Stimulated activated CD4-positive, alpha-beta T cell treated with anti-CD3 and anti-CD28 coated beads, Interleukin-1b, Interleukin-23, amount 100 ng/mL, for 24 hours (primary cell): ENCODE measurements around the gene ZNF655.
A peak's percentile ranks its signal among the peaks of the same experiment; 100 is the strongest.

Experiments used
- DNase-seq, 4 experiments: peaks; one replicate each; pipeline ENCODE4 v3.0.0-alpha.2; 2020; ENCODE audit warnings: low read depth in 4 of 4, low spot score in 1 of 4

ZNF655 gene

DNA sequence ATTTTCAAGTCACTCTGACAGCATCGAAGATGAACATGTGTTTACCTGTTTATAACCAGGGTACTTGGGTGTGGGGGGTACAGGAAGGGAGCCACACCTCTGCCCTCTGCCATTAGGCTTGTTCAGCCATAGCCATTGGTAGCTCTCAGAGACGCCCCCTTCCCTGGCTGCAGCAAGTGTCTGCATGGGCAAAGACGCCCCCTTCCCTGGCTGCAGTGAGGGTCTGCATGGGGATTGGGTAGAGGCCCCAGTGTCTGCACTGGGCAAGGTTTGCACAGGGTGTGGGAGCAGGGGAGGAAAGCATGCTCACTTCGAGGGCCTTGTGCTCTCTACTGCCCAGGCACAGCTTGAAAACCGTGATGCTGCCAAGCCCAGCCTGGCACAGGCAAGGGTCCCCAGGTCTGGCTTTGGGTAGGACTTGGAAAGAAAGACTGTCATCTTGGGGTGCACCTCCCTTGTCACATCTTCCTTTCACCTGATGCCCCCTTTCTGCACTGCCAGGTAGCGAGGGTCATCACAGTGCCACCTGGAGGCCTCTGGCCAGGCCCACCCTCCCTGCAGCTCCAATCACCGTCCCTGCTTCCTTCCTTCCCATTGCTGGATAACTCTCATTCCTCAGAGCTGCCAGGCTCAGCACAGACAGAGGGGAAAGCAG lies 43.3 kb downstream of the ZNF655 start:
- DNase-seq, result no peak

DNA sequence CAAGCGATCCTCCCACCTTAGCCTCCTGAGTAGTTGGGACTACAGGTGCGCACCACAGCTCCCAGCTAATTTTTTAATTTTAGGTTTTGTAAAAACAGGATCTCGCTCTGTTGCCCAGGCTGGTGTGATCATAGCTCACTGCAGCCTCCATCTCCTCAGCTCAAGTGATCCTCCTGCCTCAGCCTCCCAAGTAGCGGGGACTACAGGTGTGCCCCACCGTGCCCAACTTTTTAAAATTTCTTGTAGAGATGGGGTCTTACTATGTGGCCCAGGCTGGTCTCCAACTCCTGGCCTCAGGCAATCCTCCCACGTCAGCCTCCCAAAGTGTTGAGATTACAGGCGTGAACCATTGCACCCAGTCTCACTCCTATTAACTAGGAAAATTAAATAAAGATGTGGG lies 47.1 kb downstream of the ZNF655 start:
- no peak for DNase-seq

DNA sequence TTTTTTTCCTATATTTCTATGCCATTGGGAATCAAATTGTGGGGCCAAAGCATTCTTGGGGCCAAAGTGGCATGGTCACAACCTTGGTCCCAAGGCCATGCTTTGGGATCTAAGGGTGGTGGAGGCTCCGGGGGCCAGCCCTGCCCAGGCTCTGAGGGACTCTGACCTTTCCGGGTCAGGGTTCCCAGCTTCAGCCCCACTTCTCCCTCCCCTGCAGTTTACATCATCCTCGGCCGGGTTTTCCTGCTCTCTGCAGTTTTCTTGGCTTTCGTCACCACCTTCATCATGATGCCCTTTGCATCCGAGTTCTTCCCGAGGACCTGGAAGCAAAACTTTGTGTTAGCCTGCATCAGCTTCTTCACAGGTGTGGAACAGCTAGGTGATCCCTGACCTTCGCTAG lies 48.1 kb downstream of the ZNF655 start:
- no peak for DNase-seq

DNA sequence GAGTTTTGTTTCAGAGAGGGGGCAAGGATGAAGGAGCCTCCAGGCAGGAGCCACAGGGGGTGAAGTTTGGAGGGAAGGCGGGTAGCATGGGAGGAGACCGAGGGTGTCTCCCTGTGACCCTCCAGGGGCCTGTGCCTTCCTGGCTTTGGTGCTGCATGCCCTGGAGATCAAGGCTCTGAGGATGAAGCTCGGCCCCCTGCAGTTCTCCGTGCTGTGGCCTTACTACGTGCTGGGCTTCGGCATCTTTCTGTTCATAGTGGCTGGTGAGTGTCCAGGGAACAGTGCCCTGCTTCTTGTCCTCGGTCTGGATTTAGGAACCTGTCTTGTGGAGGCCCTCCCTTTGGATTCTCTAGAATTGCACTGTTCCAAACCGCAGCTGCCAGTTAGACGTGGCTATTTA lies 49.1 kb downstream of the ZNF655 start:
- DNase-seq, result no peak

DNA sequence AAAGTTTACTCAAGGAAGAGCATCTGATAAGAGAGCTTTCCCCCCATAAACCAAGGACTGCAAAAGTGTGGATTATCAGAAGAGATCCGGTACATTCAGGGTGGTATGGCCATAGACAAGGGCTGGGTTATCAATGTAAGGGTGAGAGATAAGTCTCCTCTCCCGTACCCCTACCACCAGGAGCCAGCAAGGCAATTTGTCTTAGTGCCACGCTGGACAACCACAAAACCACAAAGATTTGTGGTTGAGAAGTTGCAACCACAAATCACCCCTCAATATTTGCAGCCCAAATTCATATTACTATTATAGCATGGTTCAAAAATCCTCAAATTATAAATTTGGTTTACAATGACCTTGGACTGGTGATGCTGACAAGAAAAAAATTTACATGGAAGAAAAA lies 56.1 kb downstream of the ZNF655 start:
- DNase-seq, result no peak

- no peak for DNase-seq
Observed at GRCh38 chr7:99615989-99616358, 57.5 kb downstream of the ZNF655 start.

- DNase-seq, result peak; percentile 59 to 80 (median 71)
Observed at GRCh38 chr7:99616359-99617191, 58.1 kb downstream of the ZNF655 start, which contains the start of gene ZSCAN25. TSS of gene ZSCAN25 (plus strand) at chr7:99616946. CDS start at chr7:99619607, 2,661 bp downstream.

DNA sequence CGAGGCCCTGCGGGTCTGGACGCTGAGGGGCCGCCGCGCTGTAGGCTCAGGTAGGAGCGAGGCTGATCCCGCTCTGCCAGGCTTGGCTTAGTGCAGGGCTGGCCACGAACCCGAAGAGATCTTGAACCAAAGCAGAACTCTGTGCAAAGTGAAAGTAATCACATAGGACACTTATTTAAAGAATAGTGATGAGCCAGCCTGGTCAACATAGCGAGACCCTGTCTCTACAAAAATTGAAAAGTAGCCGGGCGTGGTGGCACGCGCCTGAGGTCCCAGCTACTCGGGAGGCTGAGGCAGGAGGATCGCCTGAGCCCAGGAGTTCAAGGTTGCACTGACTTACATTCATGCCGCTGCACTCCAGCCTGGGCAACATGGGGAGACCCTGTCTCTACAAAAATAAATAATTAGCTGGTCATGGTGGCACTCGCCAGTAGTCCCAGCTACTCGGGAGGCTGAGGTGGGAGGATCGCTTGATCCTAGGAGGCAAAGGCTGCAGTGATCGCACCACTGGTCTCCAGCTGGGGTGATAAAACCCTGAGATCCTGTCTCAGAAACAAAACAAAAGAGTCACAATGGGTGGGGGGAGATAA lies 58.8 kb downstream of the ZNF655 start:
- DNase-seq, result no peak

DNA sequence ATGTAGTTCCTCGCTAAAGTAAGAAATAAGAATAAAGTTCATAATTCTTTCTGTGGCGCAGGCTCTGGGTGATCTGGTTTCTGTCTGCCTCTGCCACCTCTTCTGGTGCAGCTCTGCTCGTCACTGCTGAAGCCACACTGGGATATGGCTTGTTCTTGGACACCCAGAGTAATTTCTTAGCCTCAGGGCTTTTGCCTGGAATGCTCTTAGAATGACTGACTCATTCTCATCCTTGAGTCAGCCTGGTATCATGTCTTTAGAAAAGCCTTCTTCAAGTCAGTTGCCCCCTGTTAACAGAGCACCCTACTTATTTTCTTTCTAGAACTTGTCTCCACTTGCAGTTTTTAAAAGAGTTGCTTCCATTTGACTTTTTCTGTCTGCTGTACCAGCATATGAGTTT lies 60.3 kb downstream of the ZNF655 start:
- no peak for DNase-seq

DNA sequence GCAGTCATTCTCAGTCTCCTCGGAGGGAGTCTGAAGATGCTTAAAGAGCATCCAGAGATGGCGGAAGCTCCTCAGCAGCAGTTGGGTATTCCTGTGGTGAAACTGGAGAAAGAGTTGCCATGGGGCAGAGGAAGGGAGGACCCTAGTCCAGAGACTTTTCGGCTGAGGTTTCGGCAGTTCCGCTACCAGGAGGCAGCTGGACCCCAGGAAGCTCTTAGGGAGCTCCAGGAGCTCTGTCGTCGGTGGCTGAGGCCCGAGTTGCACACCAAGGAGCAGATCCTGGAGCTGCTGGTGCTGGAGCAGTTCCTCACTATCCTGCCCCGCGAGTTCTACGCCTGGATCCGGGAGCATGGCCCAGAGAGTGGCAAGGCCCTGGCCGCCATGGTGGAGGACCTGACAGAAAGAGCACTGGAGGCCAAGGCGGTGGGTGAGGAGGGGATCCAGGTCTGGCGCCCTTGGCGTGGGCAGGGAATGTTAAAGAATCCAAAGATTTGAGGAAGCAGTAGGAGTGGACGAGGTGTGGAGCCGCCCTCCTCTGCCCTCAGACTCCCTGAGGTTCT lies 61.2 kb downstream of the ZNF655 start:
- no peak for DNase-seq

GRCh38 chr7:99621271-99621670 lies 62.8 kb downstream of the ZNF655 start:
- no peak for DNase-seq

- DNase-seq, result no peak
Observed at GRCh38 chr7:99622596-99622995, 64.2 kb downstream of the ZNF655 start.

GRCh38 chr7:99623091-99623693 lies 64.8 kb downstream of the ZNF655 start:
- DNase-seq, result peak in 1 of 4 experiments; percentile 20

GRCh38 chr7:99623702-99624447 lies 65.4 kb downstream of the ZNF655 start:
- no peak for DNase-seq

DNA sequence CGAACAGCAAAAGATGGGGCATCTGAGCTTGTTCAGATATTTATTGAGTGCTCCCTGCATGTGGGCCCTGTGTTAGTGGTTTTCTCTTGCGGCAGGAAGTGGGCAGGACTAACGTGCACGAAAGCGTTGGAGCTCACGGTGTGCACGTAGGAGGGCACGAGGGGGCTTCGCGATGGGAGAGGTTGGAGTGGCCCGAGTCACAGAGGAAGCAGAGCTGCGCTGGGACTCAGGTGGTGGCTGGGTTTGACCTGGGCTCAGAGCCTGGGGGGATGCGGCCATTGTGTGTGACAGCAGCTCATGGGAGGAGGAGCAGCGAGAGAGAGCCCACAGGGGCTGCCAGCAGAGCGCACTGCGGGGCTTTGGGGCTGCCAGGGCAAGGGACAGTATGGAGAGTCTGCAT lies 66.0 kb downstream of the ZNF655 start:
- peak in 2 of 4 experiments; percentile 51 to 67 for DNase-seq

DNA sequence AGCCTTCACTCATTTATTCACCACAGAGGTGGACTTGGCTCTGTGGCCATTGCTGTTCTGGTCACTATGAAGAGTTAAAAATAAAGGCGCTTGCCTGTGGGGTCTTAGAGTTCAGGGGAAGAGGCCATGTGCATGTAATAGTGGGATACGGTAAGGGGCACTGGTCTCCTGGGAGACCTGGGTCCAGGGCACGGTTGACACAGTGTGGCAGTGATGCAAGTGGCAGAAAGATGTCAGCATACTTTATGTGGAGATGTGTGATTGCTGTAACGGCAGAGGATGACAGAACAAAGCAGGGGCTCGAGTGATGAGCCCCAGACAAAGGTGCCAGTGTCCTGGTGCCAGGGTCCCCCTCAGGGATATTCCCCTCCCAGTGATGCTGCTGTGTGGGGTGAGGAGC lies 66.9 kb downstream of the ZNF655 start:
- DNase-seq, result no peak

DNA sequence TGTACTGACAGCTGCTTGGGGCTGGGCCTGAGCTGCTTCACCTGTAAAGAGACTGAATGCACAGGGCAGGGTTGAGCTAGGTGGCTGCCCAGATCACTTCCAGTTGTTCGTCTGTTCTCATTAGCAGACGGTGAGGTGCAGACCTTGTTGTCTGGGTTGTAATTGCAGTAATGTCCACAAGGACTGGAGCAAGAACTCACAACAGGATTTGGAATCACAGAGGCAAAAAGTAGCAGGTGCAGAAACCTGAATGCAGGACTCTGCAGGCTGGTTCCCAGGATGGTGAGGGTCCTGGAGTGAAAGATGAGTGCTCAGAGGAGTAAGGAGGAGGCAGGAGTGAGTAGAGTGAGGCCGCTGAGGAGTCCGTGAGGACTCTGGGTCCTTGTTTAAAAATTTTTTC lies 67.5 kb downstream of the ZNF655 start:
- DNase-seq, result no peak
